ENCODE data around the gene DR1. TPM values are rescaled to one million over a fixed set of nuclear protein-coding genes. Genes with fewer than 3 reads are reported as not detected.

DR1 gene
- 10 to 100 TPM; 14.0 to 47.3 (median 33.2) TPM for total RNA-seq
- polyA plus RNA-seq = 10 to 100 TPM; 14.5 to 27.5 TPM
- long read RNA-seq, donor 1, full-length matches to known transcripts = 47 of 51 reads
- long read RNA-seq, donor 1, partial matches to known transcripts = 2 of 51 reads
- long read RNA-seq, donor 1, other reads (novel, unspliced or antisense) = 2 of 51 reads
- long read RNA-seq, donor 2, full-length matches to known transcripts = 9 of 15 reads
- long read RNA-seq, donor 2, partial matches to known transcripts = 6 of 15 reads
- long read RNA-seq, donor 2, other reads (novel, unspliced or antisense) = 0 of 15 reads
- long read RNA-seq, donor 3, full-length matches to known transcripts = 78 of 83 reads
- long read RNA-seq, donor 3, partial matches to known transcripts = 1 of 83 reads
- long read RNA-seq, donor 3, other reads (novel, unspliced or antisense) = 4 of 83 reads

DNA sequence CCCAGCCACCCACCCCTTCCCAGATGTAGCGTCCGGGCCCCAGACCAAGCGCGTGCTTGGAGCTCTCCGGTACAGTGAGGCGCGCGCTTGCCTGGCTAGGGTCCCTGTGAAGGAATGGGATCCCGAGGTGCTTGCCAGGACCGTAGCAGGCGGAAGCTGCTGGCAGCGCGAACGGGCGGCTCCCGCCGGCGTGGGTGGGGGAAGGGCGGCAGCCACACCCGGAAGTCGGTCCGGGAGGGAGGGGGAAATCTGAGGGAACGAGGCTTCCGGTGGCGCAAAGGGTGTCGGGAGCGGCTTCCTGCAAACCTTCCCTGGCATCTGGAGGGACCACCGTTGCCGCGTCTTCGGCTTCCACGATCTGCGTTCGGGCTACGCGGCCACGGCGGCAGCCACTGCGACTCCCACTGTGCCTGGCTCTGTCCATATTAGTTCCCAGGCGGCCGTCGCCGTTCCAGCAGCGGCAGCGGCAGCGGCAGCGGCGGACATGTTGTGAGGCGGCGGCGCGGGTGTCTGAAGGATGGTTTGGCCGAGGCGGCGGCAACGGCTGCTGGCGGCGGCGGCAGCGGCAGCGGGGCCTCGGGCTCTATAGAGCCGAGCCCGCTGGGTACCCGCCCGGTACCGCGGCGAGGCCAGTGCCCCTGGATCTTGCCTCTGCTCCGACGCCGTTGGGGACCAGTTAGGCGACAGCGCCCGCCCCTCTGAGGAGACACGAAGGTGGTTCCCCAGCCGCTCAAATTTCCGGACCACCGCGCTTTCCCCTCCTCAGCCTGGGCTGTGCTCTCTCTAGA lies at the start of gene DR1:
Gene DR1, plus strand, starts transcription at position 275 of the 788 bp plus-strand sequence. CDS start 739 bp downstream, outside the sequence.
- 0% methylated on average over 60 to 80 of the region's 80 CpGs for WGBS, 3 donors

DNA sequence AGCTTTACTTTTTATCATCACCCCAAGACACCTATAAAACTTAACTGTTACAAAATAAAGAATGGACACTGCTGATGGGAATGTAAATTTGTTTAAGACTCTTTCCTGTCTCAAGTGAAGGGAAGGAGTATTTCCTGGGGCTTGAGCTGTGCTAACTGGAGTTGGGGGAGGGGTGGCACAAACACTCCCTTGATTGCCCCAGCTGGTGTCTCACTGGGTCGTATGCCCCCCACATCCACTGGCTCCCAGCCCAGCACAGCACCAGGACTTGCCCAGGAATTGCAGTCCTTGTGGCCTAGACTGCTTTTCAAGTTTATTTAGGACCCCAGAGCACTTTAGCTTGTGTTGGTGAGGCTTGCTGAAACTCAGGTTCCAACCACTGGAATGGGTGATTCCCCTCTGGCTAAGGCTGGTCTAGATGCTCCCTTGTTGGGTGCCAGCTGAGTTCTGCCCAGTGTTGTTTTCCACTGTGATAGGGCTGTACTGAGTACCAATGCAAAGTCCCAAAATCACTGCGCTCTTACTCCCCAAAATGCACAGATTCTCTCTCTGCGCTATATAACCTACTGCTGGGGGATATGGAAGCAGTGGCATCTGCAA lies 49.1 kb upstream of the DR1 start:
- intact Hi-C loops (cut with DNase I) = no loop called here
- DNase-seq = no peak
- 74 to 82% (median 75%) methylated on average over 3 of the region's 3 CpGs for WGBS, 3 donors

More for the DNA sequence above, at the start of gene DR1:
- peak within 1 kb of the TSS; percentile 67 to 72 for H3K27ac ChIP-seq
- peak; percentile 93 to 97 (median 96) for DNase-seq
- peak within 1 kb of the TSS; percentile 91 for H3K4me3 ChIP-seq
- no peaks in the 10 kb centered on the region for H3K27me3 ChIP-seq
- H3K9me3 ChIP-seq = no peaks in the 10 kb centered on the region
- intact Hi-C loops (cut with DNase I) = no loop called here
- TF ChIP-seq POLR2A (IDR thresholded peaks at IDR 0.05) (peak; percentile 84), EP300 (IDR thresholded peaks at IDR 0.05) (no peak)
- no peaks in the 10 kb centered on the region for H3K36me3 ChIP-seq
- H3K4me1 ChIP-seq (ENCODE audit: insufficient read depth) = no peaks in the 10 kb centered on the region

DNA sequence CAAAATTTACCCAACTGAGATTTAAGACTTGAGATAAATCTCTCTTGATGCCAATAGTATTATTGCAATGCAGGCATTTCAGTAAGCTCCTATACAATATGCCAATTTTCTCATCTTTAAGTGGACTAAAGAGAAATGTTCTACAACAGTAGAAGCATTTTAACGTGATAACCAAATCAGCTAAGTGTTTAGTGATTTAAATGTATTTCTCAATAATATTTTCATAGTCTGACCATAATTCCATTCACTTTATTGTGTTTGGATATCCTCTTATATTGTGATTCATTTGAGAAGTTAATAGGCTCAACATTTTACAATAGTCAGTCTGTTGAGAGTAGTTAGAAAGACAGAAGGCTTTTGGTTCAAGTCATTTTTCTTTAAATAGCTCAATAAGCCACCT lies 44.6 kb upstream of the DR1 start:
- no peaks in the 10 kb centered on the region for H3K27me3 ChIP-seq
- no peak overlapping the region for H3K4me3 ChIP-seq
- WGBS, 3 donors = 65 to 81% (median 68%) methylated on average over 1 of the region's 1 CpG
- H3K27ac ChIP-seq = no peak overlapping the region
- TF ChIP-seq POLR2A (IDR thresholded peaks at IDR 0.05) (no peak), EP300 (IDR thresholded peaks at IDR 0.05) (no peak)
- TF ChIP-seq, protein P1, sequence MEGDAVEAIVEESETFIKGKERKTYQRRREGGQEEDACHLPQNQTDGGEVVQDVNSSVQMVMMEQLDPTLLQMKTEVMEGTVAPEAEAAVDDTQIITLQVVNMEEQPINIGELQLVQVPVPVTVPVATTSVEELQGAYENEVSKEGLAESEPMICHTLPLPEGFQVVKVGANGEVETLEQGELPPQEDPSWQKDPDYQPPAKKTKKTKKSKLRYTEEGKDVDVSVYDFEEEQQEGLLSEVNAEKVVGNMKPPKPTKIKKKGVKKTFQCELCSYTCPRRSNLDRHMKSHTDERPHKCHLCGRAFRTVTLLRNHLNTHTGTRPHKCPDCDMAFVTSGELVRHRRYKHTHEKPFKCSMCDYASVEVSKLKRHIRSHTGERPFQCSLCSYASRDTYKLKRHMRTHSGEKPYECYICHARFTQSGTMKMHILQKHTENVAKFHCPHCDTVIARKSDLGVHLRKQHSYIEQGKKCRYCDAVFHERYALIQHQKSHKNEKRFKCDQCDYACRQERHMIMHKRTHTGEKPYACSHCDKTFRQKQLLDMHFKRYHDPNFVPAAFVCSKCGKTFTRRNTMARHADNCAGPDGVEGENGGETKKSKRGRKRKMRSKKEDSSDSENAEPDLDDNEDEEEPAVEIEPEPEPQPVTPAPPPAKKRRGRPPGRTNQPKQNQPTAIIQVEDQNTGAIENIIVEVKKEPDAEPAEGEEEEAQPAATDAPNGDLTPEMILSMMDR (IDR thresholded peaks at IDR 0.05) = no peak
- no peak for DNase-seq
- intact Hi-C loops (cut with DNase I) = no loop called here
- H3K4me1 ChIP-seq (ENCODE audit: insufficient read depth) = no peaks in the 10 kb centered on the region
- H3K36me3 ChIP-seq = no peaks in the 10 kb centered on the region
- no peaks in the 10 kb centered on the region for H3K9me3 ChIP-seq

More for the DNA sequence above, 49.1 kb upstream of the DR1 start:
- H3K27ac ChIP-seq = no peak overlapping the region
- no peaks in the 10 kb centered on the region for H3K4me1 ChIP-seq (ENCODE audit: insufficient read depth)
- H3K9me3 ChIP-seq = no peaks in the 10 kb centered on the region
- H3K4me3 ChIP-seq = no peak overlapping the region
- TF ChIP-seq, protein P1 (IDR thresholded peaks at IDR 0.05) = no peak
- no peak for TF ChIP-seq POLR2A (IDR thresholded peaks at IDR 0.05)
- TF ChIP-seq EP300 (IDR thresholded peaks at IDR 0.05) = no peak
- H3K36me3 ChIP-seq = no peaks in the 10 kb centered on the region
- H3K27me3 ChIP-seq = no peaks in the 10 kb centered on the region

DNA sequence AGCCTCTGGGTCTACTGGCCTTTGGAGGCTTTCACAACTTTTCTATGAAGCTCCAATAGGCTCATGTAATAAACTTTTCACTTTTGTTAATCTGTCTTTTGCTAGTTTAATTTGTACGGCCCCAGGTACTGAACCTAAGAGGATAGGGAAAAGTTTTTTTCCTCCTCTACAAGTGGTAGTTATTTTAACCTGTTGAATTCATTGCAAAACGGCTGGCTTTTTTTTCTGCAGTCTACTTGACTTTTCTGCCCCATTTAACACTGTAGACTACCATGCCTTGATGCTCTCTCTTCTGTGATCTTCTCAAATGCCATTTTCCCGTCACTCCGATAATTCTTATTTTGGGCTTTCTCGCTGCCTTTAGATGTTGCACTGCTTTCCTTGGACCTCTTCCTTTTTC lies 43.6 kb upstream of the DR1 start:
- H3K9me3 ChIP-seq = no peaks in the 10 kb centered on the region
- H3K36me3 ChIP-seq = no peaks in the 10 kb centered on the region
- H3K27me3 ChIP-seq = no peaks in the 10 kb centered on the region
- H3K4me1 ChIP-seq (ENCODE audit: insufficient read depth) = no peaks in the 10 kb centered on the region
- H3K4me3 ChIP-seq = no peak overlapping the region
- TF ChIP-seq POLR2A (IDR thresholded peaks at IDR 0.05) (no peak), EP300 (IDR thresholded peaks at IDR 0.05) (no peak)
- TF ChIP-seq, protein P1 (IDR thresholded peaks at IDR 0.05) = no peak
- DNase-seq = no peak
- WGBS, 3 donors = 88 to 90% (median 88%) methylated on average over 5 of the region's 5 CpGs
- intact Hi-C loops (cut with DNase I) = no loop called here
- H3K27ac ChIP-seq = no peak overlapping the region

All from ovary (tissue), 10 donors.